Measurements from ENCODE around the gene HOXA6.

The HOXA6 gene

GRCh38 chr7:27125986-27126394 is 21.6 kb downstream of the HOXA6 start:
- no peak overlapping the region for H3K27ac ChIP-seq (ENCODE audit: low read length)
- H3K9me3 ChIP-seq (ENCODE audit: insufficient read depth, low read length, severe bottlenecking), result no peaks in the 10 kb centered on the region
- ATAC-seq (ENCODE audit: insufficient read depth, low read depth) (no peak), DNase-seq (no peak)
- H3K4me1 ChIP-seq (ENCODE audit: insufficient read depth, low read length), result no peaks in the 10 kb centered on the region
- H4K20me1 ChIP-seq (ENCODE audit: insufficient read depth, low read length), result no peaks in the 10 kb centered on the region
- no peaks in the 10 kb centered on the region for H3K27me3 ChIP-seq (ENCODE audit: insufficient read depth, low read length, poor library complexity)
- no peak overlapping the region for H2AFZ ChIP-seq (ENCODE audit: low read depth, low read length)
- H3K79me2 ChIP-seq (ENCODE audit: insufficient read depth, low read length), result no peaks in the 10 kb centered on the region
- no peak overlapping the region for H3K4me2 ChIP-seq (ENCODE audit: insufficient read depth, low read length)
- no peak overlapping the region for H3K4me3 ChIP-seq (ENCODE audit: low read depth in 1 of 2, low read length in 2 of 2)
- TF ChIP-seq EZH2 (IDR thresholded peaks at IDR 0.05; ENCODE audit: borderline replicate concordance, low read depth, low read length, severe bottlenecking) (no peak), CTCF (IDR thresholded peaks at IDR 0.05; ENCODE audit: borderline replicate concordance, extremely low read depth, low read length, poor library complexity, severe bottlenecking) (no peak)
- H3K9ac ChIP-seq (ENCODE audit: low read depth, low read length), result no peak overlapping the region
- no peaks in the 10 kb centered on the region for H3K36me3 ChIP-seq (ENCODE audit: insufficient read depth, low read length)

- H4K20me1 ChIP-seq (ENCODE audit: insufficient read depth, low read length), result no peaks in the 10 kb centered on the region
- no peak overlapping the region for H2AFZ ChIP-seq (ENCODE audit: low read depth, low read length)
- ATAC-seq (ENCODE audit: insufficient read depth, low read depth) (no peak), DNase-seq (no peak)
- no peaks in the 10 kb centered on the region for H3K79me2 ChIP-seq (ENCODE audit: insufficient read depth, low read length)
- no peak overlapping the region for H3K4me2 ChIP-seq (ENCODE audit: insufficient read depth, low read length)
- no peak overlapping the region for H3K27ac ChIP-seq (ENCODE audit: low read length)
- no peak overlapping the region for H3K4me3 ChIP-seq (ENCODE audit: low read depth in 1 of 2, low read length in 2 of 2)
- H3K9ac ChIP-seq (ENCODE audit: low read depth, low read length), result no peak overlapping the region
- no peaks in the 10 kb centered on the region for H3K27me3 ChIP-seq (ENCODE audit: insufficient read depth, low read length, poor library complexity)
- TF ChIP-seq CTCF (IDR thresholded peaks at IDR 0.05; ENCODE audit: borderline replicate concordance, extremely low read depth, low read length, poor library complexity, severe bottlenecking) (no peak), EZH2 (IDR thresholded peaks at IDR 0.05; ENCODE audit: borderline replicate concordance, low read depth, low read length, severe bottlenecking) (no peak)
- no peaks in the 10 kb centered on the region for H3K36me3 ChIP-seq (ENCODE audit: insufficient read depth, low read length)
- no peaks in the 10 kb centered on the region for H3K4me1 ChIP-seq (ENCODE audit: insufficient read depth, low read length)
- no peaks in the 10 kb centered on the region for H3K9me3 ChIP-seq (ENCODE audit: insufficient read depth, low read length, severe bottlenecking)
Measured at GRCh38 chr7:27124902-27125689, 22.5 kb downstream of the HOXA6 start.

- H3K27ac ChIP-seq (ENCODE audit: low read length), result no peak overlapping the region
- no peaks in the 10 kb centered on the region for H3K4me1 ChIP-seq (ENCODE audit: insufficient read depth, low read length)
- no peaks in the 10 kb centered on the region for H4K20me1 ChIP-seq (ENCODE audit: insufficient read depth, low read length)
- H2AFZ ChIP-seq (ENCODE audit: low read depth, low read length), result no peak overlapping the region
- H3K79me2 ChIP-seq (ENCODE audit: insufficient read depth, low read length), result no peaks in the 10 kb centered on the region
- no peak overlapping the region for H3K4me3 ChIP-seq (ENCODE audit: low read depth in 1 of 2, low read length in 2 of 2)
- no peak for ATAC-seq (ENCODE audit: insufficient read depth, low read depth)
- H3K36me3 ChIP-seq (ENCODE audit: insufficient read depth, low read length), result no peaks in the 10 kb centered on the region
- no peaks in the 10 kb centered on the region for H3K9me3 ChIP-seq (ENCODE audit: insufficient read depth, low read length, severe bottlenecking)
- no peak overlapping the region for H3K4me2 ChIP-seq (ENCODE audit: insufficient read depth, low read length)
- DNase-seq, result no peak
- TF ChIP-seq CTCF (IDR thresholded peaks at IDR 0.05; ENCODE audit: borderline replicate concordance, extremely low read depth, low read length, poor library complexity, severe bottlenecking) (no peak), EZH2 (IDR thresholded peaks at IDR 0.05; ENCODE audit: borderline replicate concordance, low read depth, low read length, severe bottlenecking) (no peak)
- no peaks in the 10 kb centered on the region for H3K27me3 ChIP-seq (ENCODE audit: insufficient read depth, low read length, poor library complexity)
- no peak overlapping the region for H3K9ac ChIP-seq (ENCODE audit: low read depth, low read length)
Measured at GRCh38 chr7:27124096-27124901, 23.3 kb downstream of the HOXA6 start.

Data from DND-41 (cell line).